NCI-H1436 (cell line): ENCODE results near the gene RUVBL1.

ENCODE experiments used
- DNase-seq: peaks from one replicate; lab custom pipeline; 2025; lab: John Stamatoyannopoulos, UW

RUVBL1 gene

GRCh38 chr3:128133273-128133883 lies 9.8 kb upstream of the RUVBL1 start:
- peak; percentile 11 for DNase-seq

GRCh38 chr3:128131897-128132646 lies 8.5 kb upstream of the RUVBL1 start:
- no peak for DNase-seq

GRCh38 chr3:128128251-128128650 lies 4.6 kb upstream of the RUVBL1 start:
- no peak for DNase-seq

DNA sequence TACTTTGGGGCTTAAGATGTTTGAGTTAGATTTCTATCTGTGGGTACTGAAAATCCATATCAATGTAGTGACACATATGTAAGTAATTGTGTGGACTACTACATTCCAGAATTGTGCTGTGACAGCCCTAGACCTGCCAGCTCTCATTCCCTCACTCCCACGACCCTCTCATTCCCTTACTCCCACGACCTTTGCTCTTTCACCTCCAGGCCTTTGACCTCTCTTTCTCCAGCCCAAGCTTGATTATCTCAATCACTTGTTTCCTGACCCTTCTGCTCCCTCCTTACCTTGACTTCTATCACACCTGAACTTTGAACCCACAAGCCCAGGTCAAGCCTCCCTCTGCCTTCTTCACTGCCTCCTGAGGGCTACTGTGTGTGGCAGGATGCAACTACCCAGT lies 3.6 kb upstream of the RUVBL1 start:
- DNase-seq: no peak

GRCh38 chr3:128123156-128123537 lies 465 bp downstream of the RUVBL1 start:
- DNase-seq: no peak

DNA sequence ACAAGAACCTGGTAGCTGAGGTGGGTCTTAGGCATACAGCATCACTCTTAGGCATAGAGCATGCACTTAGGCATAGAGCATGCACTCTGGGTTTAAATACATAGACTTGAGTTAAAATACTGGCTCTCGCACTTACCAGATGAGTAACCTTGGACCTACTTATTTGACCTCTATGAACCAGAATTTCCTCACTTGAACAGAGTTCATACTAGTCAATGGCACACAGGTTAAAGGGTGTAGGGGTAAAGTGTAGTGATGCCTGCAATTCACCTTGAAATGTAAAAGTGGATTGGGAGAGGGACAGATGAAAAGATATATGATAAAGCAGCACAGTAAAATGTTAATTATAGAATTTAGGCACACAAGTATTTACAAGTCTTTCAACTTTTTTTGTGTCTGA lies 1.6 kb downstream of the RUVBL1 start:
- DNase-seq: no peak

- no peak for DNase-seq
These were observed 9.5 kb downstream of the RUVBL1 start for GRCh38 chr3:128113817-128114794.

DNA sequence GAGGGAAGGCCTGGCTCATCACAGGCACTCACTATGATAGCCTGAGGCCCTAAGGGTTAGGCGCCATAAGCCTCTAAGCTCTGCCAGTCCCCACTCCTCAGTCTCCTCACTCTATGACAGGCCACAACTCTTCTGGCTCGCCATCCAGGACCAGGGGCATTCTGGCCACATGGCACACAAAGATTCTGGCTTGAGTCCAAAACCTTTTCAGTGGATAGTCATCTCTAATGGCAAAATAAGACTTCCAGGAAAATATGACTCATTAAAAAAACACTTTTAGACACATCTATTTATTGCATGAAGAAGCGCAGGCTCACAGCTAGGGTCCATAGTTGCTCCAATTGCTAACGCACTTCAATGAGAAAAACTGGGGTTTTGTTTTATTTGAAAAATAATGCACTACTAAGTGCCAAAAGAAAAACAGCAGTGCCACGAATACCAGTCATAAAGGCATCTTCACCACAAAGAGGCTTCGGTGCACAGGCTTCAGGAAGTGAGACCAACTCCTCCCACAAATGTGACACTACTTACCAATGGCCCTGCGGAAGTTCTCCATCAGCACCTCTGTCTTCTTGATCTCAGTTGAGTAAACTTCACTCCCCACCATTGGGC lies 11.1 kb downstream of the RUVBL1 start:
- DNase-seq: no peak

DNA sequence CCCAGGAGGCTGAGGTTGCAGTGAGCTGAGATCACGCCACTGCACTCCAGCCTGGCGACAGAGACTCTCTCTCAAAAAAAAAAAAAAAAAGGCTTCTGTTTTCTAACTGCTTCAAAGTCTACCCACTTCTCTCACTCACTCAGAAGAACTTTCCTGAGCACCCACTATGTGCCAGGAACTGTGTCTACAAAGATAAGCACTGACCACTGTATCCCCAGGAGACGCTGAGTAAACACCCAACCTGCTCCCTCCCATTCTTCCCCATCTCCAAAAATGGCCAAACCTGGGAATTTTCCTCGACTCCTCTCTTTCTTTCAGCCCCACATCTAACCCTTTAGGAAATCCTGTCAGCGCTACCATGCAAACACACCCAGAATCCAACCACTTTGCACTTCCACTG lies 12.5 kb downstream of the RUVBL1 start:
- no peak for DNase-seq

DNA sequence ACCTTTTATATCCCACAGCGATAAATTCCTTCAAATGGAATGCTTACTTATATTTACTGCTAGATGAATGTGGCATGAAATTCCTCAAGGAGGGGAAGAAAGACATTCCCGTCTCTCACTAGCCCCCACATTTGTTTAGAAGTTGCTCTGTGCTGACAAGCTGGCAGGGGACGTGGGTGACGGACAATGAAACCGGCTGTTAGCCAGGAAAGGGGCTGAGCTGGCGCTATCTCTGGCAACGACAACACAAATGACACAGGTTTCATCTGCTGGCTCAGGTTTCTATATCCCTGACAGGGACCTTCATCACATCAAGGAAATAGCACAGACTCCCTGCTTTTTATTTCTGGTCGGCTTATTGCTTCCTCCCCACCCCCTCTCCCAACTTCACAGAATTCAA lies 15.8 kb downstream of the RUVBL1 start:
- no peak for DNase-seq

DNA sequence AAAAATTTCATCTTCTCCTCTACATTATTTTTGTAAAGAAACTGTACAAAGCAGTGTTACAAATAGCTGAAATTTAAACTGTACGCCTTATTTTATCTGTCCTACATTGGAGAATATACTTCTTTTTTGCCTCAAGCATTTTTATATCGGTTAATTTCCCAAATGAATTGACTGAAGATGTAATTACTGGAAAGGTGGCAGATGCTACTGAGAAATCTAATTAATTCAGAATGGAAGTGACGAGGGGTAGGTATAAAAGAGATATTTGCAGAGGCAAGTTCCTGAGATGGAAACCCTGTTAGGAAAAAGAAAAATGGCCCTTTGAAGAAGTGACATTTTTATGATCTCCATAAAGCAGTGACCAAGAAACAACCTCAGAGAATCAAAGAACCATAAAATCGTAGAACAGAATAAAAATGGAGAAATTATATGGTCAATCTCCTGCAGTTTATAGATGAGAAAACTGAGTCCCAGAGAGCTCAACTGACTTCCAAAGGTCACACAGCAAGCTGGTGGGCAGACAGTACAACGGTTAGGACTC lies 20.4 kb downstream of the RUVBL1 start:
- DNase-seq: no peak

GRCh38 chr3:128100638-128101037 lies 23.0 kb downstream of the RUVBL1 start:
- no peak for DNase-seq

- no peak for DNase-seq
These were observed 23.5 kb downstream of the RUVBL1 start for GRCh38 chr3:128100161-128100560.

DNA sequence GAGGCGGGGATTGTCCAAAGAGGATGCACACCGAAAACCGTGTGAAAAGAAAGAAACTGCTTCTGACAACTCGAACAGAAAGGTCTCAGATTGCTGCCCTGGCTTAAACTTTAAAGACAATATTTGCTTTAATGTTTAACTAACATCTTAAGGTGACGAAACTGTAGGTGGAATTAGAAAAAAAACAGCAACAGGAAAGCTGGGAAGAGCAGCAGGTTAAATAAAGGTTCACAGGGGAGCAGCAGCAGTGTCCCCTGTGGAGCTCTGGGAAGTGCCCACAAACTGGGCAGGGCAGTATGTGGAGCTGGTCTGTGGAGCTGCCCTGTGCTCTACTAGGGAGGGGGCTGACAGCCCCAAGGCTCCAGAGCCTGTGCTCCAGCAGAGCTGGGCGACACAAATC lies 25.4 kb downstream of the RUVBL1 start:
- no peak for DNase-seq

DNA sequence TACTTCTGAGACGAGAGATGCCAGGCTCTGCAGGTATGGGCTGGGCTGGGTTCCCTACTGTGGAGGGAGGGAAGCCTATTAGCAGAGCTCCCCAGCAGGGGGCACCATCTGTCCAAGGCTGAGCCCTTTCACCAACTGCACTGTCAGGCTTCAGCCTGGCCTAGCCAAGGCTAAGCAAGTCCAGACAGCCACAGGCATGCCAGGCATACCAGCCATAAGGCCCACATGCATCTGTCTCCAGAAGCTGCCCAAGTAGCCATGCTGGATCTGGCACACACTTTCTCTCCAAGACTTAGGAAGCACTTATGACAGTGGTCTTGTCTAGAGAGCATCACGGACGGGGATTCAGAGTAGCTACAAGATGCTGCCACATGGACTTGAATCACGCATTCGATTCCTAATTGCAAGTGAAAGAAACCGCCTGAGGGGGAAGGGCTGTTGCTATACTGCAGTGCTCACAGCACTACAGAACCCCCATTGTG lies 28.3 kb downstream of the RUVBL1 start:
- DNase-seq: peak; percentile 40

DNA sequence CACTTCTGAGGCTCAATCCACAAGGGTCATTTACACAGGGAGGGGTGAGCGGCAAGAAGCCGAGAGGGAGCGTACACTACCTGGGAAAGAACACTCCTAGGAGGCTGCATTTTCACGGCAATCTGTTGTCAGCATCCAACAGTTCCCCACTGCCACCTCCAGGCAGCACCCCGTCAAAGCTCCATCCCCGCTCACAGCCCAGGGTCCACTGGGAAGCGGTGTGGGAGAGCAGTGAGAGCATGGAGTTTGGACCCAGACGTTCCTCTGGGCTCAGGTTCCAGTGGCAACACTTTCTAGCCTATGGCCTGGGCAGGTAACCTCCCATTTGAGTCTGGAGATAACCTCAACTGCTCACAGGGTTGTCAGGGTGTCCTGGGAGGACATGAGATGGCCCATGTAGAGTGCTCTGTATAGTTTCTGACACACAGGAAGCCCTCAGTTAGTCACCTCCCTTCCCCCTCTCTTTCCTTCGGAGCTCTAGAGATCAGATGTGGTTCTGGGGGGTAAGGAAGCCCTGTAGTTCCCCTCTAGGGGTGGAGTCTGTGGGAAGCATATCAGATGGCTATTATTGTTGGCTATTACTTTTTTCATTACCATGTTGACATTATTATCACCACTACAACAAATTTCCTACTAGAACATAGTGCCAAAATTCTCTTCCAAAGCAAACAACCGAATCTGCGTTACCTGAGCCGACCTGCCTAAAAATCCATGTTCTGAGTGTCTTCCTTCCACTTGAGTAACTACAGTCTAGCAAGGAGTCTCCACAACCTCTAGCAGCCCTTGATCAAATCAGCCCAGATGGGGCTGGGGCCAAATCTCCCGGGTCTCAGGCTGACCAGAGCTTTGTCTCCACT lies 29.1 kb downstream of the RUVBL1 start:
- no peak for DNase-seq

DNA sequence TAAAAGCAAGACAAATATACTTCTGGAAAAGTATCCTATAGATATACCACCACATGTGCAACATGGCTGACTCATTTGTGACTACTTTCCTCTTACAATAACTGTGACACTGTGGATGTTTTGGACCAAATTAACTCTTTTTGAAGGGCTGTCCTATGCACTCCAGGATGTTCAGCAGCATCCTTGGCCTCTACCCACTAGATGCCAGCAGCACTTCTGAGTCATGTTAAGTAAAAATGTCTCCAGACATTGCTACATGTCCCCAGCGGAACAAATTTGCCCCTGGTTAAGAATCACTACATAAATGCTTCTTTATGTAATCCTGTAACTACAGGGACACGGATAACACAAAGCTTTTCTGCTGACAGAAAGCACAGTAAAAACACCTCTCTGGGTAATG lies 32.0 kb downstream of the RUVBL1 start:
- no peak for DNase-seq

GRCh38 chr3:128089135-128089534 lies 34.5 kb downstream of the RUVBL1 start:
- DNase-seq: no peak

GRCh38 chr3:128084675-128085021 lies 39.0 kb downstream of the RUVBL1 start:
- DNase-seq: no peak

DNA sequence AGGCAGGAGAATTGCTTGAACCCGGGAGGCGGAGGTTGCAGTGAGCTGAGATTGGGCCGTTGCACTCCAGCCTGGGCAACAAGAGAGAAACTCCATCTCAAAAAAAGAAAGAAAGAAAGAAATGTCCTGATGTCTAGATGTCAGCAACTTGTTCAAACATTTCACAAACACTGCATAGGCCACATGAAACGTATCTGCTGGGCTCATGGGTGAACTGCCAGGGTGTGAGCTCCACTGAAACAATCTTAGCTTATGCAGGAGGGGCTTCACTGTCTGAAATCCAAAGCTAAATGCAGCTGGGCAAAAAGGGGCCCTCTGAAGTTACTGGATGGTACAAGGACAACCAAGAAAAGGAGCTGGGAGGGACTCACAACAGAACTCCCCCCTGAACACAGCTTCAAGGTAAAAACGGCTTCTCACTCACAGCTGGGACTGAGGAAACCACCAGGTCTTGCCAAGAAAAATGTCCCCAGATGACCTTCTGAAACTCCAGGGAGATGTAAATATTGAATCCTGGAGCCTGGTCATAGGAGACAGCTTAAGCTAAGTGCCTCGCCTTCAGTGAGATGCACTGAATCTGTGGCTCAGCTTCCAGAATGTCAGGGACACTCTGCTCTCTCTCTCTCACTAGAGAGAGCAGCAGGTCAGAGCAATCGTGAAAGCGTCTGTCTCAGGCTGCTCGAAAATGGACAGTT lies 39.5 kb downstream of the RUVBL1 start:
- no peak for DNase-seq
